ENCODE measurements around the gene GPLD1. TPM values are rescaled to one million over a fixed set of nuclear protein-coding genes. Genes with fewer than 3 reads are reported as not detected.

The GPLD1 gene
- total RNA-seq, 1 donor from 2014 or later, result 6.0 TPM

- no peak overlapping the region for H3K27ac Mint-ChIP-seq (ENCODE audit: unreplicated experiment)
- no peaks in the 10 kb centered on the region for H3K9me3 Mint-ChIP-seq
- DNase-seq (ENCODE audit: low read depth, low spot score), result no peak
- H3K27me3 Mint-ChIP-seq (ENCODE audit: low read depth), result no peaks in the 10 kb centered on the region
- TF ChIP-seq CTCF (conservative IDR thresholded peaks at IDR 0.05), result no peak
- no peak overlapping the region for H3K4me3 Mint-ChIP-seq
- peaks cover 11% of the 10 kb centered on the region for H3K36me3 Mint-ChIP-seq (ENCODE audit: low read depth)
- H3K4me1 Mint-ChIP-seq, result no peaks in the 10 kb centered on the region
These were observed 60.2 kb downstream of the GPLD1 start for GRCh38 chr6:24429146-24429545.

- TF ChIP-seq CTCF (conservative IDR thresholded peaks at IDR 0.05), result no peak
- Mint-ChIP-seq H3K36me3 (ENCODE audit: low read depth) (peaks cover 11% of the 10 kb centered on the region), H3K27ac (ENCODE audit: unreplicated experiment) (no peak overlapping the region), H3K27me3 (ENCODE audit: low read depth) (no peaks in the 10 kb centered on the region), H3K9me3 (no peaks in the 10 kb centered on the region), H3K4me3 (no peak overlapping the region), H3K4me1 (no peaks in the 10 kb centered on the region)
- no peak for DNase-seq (ENCODE audit: low read depth, low spot score)
These were observed 60.8 kb downstream of the GPLD1 start for GRCh38 chr6:24428615-24429014.

- no peaks in the 10 kb centered on the region for H3K27me3 Mint-ChIP-seq (ENCODE audit: low read depth)
- DNase-seq (ENCODE audit: low read depth, low spot score), result no peak
- no peak for TF ChIP-seq CTCF (conservative IDR thresholded peaks at IDR 0.05)
- H3K36me3 Mint-ChIP-seq (ENCODE audit: low read depth), result peaks cover 6% of the 10 kb centered on the region
- H3K4me3 Mint-ChIP-seq, result no peak overlapping the region
- H3K27ac Mint-ChIP-seq (ENCODE audit: unreplicated experiment), result no peak overlapping the region
- no peaks in the 10 kb centered on the region for H3K4me1 Mint-ChIP-seq
- no peaks in the 10 kb centered on the region for H3K9me3 Mint-ChIP-seq
These were observed 62.5 kb downstream of the GPLD1 start for GRCh38 chr6:24426729-24427446.

GRCh38 chr6:24425091-24425490 is 64.3 kb downstream of the GPLD1 start:
- H3K27me3 Mint-ChIP-seq (ENCODE audit: low read depth), result no peaks in the 10 kb centered on the region
- no peak for DNase-seq (ENCODE audit: low read depth, low spot score)
- H3K36me3 Mint-ChIP-seq (ENCODE audit: low read depth), result peaks cover 4% of the 10 kb centered on the region
- H3K4me1 Mint-ChIP-seq, result no peaks in the 10 kb centered on the region
- no peaks in the 10 kb centered on the region for H3K9me3 Mint-ChIP-seq
- no peak overlapping the region for H3K27ac Mint-ChIP-seq (ENCODE audit: unreplicated experiment)
- TF ChIP-seq CTCF (conservative IDR thresholded peaks at IDR 0.05), result no peak
- no peak overlapping the region for H3K4me3 Mint-ChIP-seq

GRCh38 chr6:24419526-24419925 is 69.9 kb downstream of the GPLD1 start:
- no peak overlapping the region for H3K27ac Mint-ChIP-seq (ENCODE audit: unreplicated experiment)
- no peak for DNase-seq (ENCODE audit: low read depth, low spot score)
- TF ChIP-seq CTCF (conservative IDR thresholded peaks at IDR 0.05), result no peak
- peaks cover 11% of the 10 kb centered on the region for H3K36me3 Mint-ChIP-seq (ENCODE audit: low read depth)
- H3K4me3 Mint-ChIP-seq, result no peak overlapping the region
- H3K27me3 Mint-ChIP-seq (ENCODE audit: low read depth), result no peaks in the 10 kb centered on the region
- no peaks in the 10 kb centered on the region for H3K4me1 Mint-ChIP-seq
- no peaks in the 10 kb centered on the region for H3K9me3 Mint-ChIP-seq
